K562 (cell line): ENCODE results near the gene C10orf105. TPM values are rescaled to one million over a fixed set of nuclear protein-coding genes. Genes with fewer than 3 reads are reported as not detected.

Experiments
- ARHGAP35 ChIP-seq: fragments of 450-650 bp; IDR thresholded peaks from 2 replicates; pipeline ENCODE4 v1.6.1; 2018; ENCODE audit not compliant: partially characterized antibody
- CEBPB ChIP-seq: fragments of 450-650 bp; IDR thresholded peaks from 2 replicates; pipeline ENCODE4 v1.6.1; 2016; ENCODE audit warnings: missing genetic modification characterization, missing compliant biosample characterization
- CREBBP ChIP-seq: IDR thresholded peaks from one replicate; pipeline ENCODE4 v1.6.1; 2012; ENCODE audit warnings: low read depth, mild to moderate bottlenecking, control low read depth, inconsistent platforms, low read length
- CREM ChIP-seq: IDR thresholded peaks from 2 replicates; pipeline ENCODE4 v1.6.1; 2014; ENCODE audit warnings: antibody characterized with exemption, low read depth
- ELK1 ChIP-seq: sonication (generic); formaldehyde crosslinking; IDR thresholded peaks from 2 replicates; pipeline ENCODE4 v1.8.1; 2022; ENCODE audit warnings: missing genetic modification reagents
- FOXJ3 ChIP-seq: sonication (generic); formaldehyde crosslinking; IDR thresholded peaks from 2 replicates; pipeline ENCODE4 v1.4.0; 2020; ENCODE audit warnings: mild to moderate bottlenecking, missing genetic modification reagents
- GTF2E2 ChIP-seq: fragments of 200-800 bp; sonication (Bioruptor generic); IDR thresholded peaks from 2 replicates; pipeline ENCODE4 v1.6.1; 2016; ENCODE audit warnings: missing genetic modification characterization, missing compliant biosample characterization
- HSF4 ChIP-seq: fragments of 250-450 bp; sonication (Bioruptor Pico); IDR thresholded peaks from 2 replicates; pipeline ENCODE4 v2.1.2; 2022; ENCODE audit warnings: mild to moderate bottlenecking, moderate library complexity, borderline replicate concordance
- KDM5B ChIP-seq: fragments of 200-600 bp; sonication (generic); IDR thresholded peaks from 2 replicates; pipeline ENCODE4 v1.6.1; 2012; ENCODE audit warnings: low read depth, mild to moderate bottlenecking, moderate library complexity, low read length, control low read depth, inconsistent platforms; ENCODE audit not compliant: insufficient replicate concordance
- KLF10 ChIP-seq: fragments of 250-450 bp; sonication (Bioruptor Pico); IDR thresholded peaks from 2 replicates; pipeline ENCODE4 v1.6.1; 2021; ENCODE audit warnings: matching md5 sums
- MCM5 ChIP-seq: fragments of 450-650 bp; IDR thresholded peaks from 2 replicates; pipeline ENCODE4 v1.6.1; 2016; ENCODE audit warnings: low read depth
- MEIS2 ChIP-seq: fragments of 450-650 bp; IDR thresholded peaks from 2 replicates; pipeline ENCODE4 v1.6.1; 2014; ENCODE audit warnings: mild to moderate bottlenecking; ENCODE audit not compliant: partially characterized antibody
- MYBL2 ChIP-seq, 2 experiments: fragments of 450-650 bp in 1 of 2; sonication (generic) in 1 of 2; formaldehyde crosslinking in 1 of 2; IDR thresholded peaks; 2 replicates each; pipeline versions ENCODE4 v1.6.1 to v1.8.1; 2017 to 2022; ENCODE audit warnings: borderline replicate concordance in 1 of 2, inconsistent platforms in 1 of 2, low read depth in 1 of 2, mild to moderate bottlenecking in 1 of 2, missing genetic modification reagents in 1 of 2, moderate library complexity in 1 of 2
- NCOA4 ChIP-seq: fragments of 450-650 bp; IDR thresholded peaks from 2 replicates; pipeline ENCODE4 v1.6.1; 2018; ENCODE audit warnings: mild to moderate bottlenecking; ENCODE audit not compliant: partially characterized antibody
- NKRF ChIP-seq: fragments of 450-650 bp; IDR thresholded peaks from 2 replicates; pipeline ENCODE4 v1.6.1; 2016; ENCODE audit warnings: borderline replicate concordance
- NR2F6 ChIP-seq: fragments of 450-650 bp; formaldehyde crosslinking; IDR thresholded peaks from 2 replicates; pipeline ENCODE4 v1.4.0; 2020; ENCODE audit warnings: mild to moderate bottlenecking
- RFX5 ChIP-seq: IDR thresholded peaks from 2 replicates; pipeline ENCODE4 v1.6.1; 2011; ENCODE audit warnings: low read depth, mild to moderate bottlenecking, improper control_type of control experiment, low read length
- SMARCC2 ChIP-seq: fragments of 450-650 bp; IDR thresholded peaks from 2 replicates; pipeline ENCODE4 v1.6.1; 2017; ENCODE audit warnings: antibody characterized with exemption, moderate library complexity, mild to moderate bottlenecking, low read depth
- VEZF1 ChIP-seq: fragments of 200-800 bp; sonication (Bioruptor generic); IDR thresholded peaks from 2 replicates; pipeline ENCODE4 v1.6.1; 2017; ENCODE audit warnings: missing genetic modification characterization, missing compliant biosample characterization
- ZBTB8A ChIP-seq: fragments of 450-650 bp; IDR thresholded peaks from 2 replicates; pipeline ENCODE4 v1.6.1; 2018; ENCODE audit warnings: mild to moderate bottlenecking, moderate library complexity; ENCODE audit not compliant: partially characterized antibody
- ZBTB9 ChIP-seq: fragments of 450-650 bp; formaldehyde crosslinking; IDR thresholded peaks from 2 replicates; pipeline ENCODE4 v1.4.0; 2020; ENCODE audit warnings: mild to moderate bottlenecking, moderate library complexity
- ZC3H4 ChIP-seq: sonication (generic); formaldehyde crosslinking; IDR thresholded peaks from 2 replicates; pipeline ENCODE4 v1.9.0; 2021; ENCODE audit warnings: missing genetic modification reagents, borderline replicate concordance
- ZFPM2 ChIP-seq: fragments of 250-450 bp; sonication (Bioruptor Pico); IDR thresholded peaks from 2 replicates; pipeline ENCODE4 v1.5.1; 2022; ENCODE audit warnings: mild to moderate bottlenecking
- ZNF3 ChIP-seq: fragments of 250-450 bp; sonication (Bioruptor Pico); IDR thresholded peaks from 2 replicates; pipeline ENCODE4 v1.5.0; 2021; ENCODE audit warnings: mild to moderate bottlenecking, moderate library complexity
- ZSCAN29 ChIP-seq: fragments of 450-650 bp; IDR thresholded peaks from 2 replicates; pipeline ENCODE4 v1.6.1; 2017
- polyA plus RNA-seq, 8 experiments: library from polyadenylated mRNA; depleted of rRNA in 4 of 8; stranded (reverse) in 5 of 8; unstranded in 3 of 8; fragments of >200 nt; fragmentation: Nextera tagmentation in 2 of 8; fragmentation: Illumina TruSeq in 1 of 8; extraction: Ambion mirVana in 2 of 8; extraction: Trizol in 1 of 8; gene quantifications; 2 replicates each; pipeline versions ENCODE4 v1.2.1 to v1.2.3, GENCODE V29; 2011 to 2014; ENCODE audit warnings: inconsistent platforms in 1 of 8, missing spikeins in 1 of 8
- total RNA-seq, 7 experiments: library from RNA; depleted of rRNA in 6 of 7; stranded (reverse); fragments of >200 nt in 6 of 7; fragmentation: Illumina TruSeq in 2 of 7; extraction: Trizol in 2 of 7; gene quantifications; 2 replicates each; pipeline versions ENCODE4 v1.2.1 to v1.2.3, GENCODE V29; 2011 to 2021; ENCODE audit warnings: low replicate concordance in 1 of 7

C10orf105 gene
- total and polyA plus RNA-seq, 9 of the 15 experiments (the other 6 are each of a cell fraction or from before 2014, with no cell fraction given): 0.03 to 0.25 (median 0.04) TPM; not detected in 3

DNA sequence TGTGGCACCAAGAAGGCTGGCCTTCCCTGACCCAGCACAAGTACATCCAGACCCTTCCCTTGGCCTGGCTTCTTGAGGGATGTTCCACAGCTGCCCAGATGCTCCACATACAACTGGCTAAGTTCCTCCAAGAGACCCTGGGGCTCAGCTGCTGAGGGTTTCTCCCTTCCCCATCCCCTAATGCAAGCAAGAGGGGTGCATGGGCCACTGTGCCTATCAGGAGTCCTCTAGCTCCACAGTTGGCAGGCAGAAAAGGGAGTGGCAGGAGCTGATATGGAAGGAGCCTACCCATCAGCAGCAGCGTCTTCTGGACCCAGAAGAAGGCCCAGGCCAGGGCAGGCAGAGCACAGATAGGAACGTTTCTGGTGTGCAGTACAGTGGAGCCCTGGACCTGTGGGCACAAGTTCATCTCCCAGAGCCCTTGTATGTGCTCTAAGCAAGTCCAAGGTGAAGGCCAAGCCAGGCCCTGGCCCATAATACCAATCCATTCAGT lies 27.5 kb upstream of the C10orf105 start (continued):
- TF ChIP-seq NCOA4: no peak
- no peak for TF ChIP-seq MCM5
- TF ChIP-seq HSF4 (CRISPR knock-in tag): no peak
- TF ChIP-seq CEBPB (tag): no peak
- TF ChIP-seq GTF2E2 (tag): no peak
- no peak for TF ChIP-seq MEIS2
- peak; percentile 21; the same call in 1 of the 2 replicates for TF ChIP-seq ZFPM2
- no peak for TF ChIP-seq NR2F6
- TF ChIP-seq FOXJ3: no peak
- no peak for TF ChIP-seq VEZF1 (CRISPR knock-in tag)
- no peak for TF ChIP-seq ARHGAP35
- no peak for TF ChIP-seq MYBL2 (IDR thresholded peaks at IDR 0.05; ENCODE audit: low read depth)
- TF ChIP-seq MYBL2 (CRISPR knock-in tag; IDR thresholded peaks at IDR 0.05; ENCODE audit: borderline replicate concordance): no peak
- TF ChIP-seq ZNF3 (CRISPR knock-in tag): no peak
- no peak for TF ChIP-seq NKRF
- no peak for TF ChIP-seq RFX5
- no peak for TF ChIP-seq ELK1
- 0 out of 2 replicates have a peak, but pooled peaks have one; percentile 5 for TF ChIP-seq ZBTB9 (CRISPR knock-in tag)
- TF ChIP-seq KLF10 (CRISPR knock-in tag): 0 out of 2 replicates have a peak, but pooled peaks have one; percentile 4
- TF ChIP-seq ZC3H4 (CRISPR knock-in tag): no peak
- no peak for TF ChIP-seq SMARCC2
- TF ChIP-seq ZBTB8A: no peak
- no peak for TF ChIP-seq CREM
- no peak for TF ChIP-seq CREBBP
- TF ChIP-seq KDM5B: no peak
- no peak for TF ChIP-seq ZSCAN29
